ENCODE measurements around the gene LMF1.

GRCh38 chr16:1005286-1005685 lies 34.5 kb upstream of the LMF1 start:
- TF ChIP-seq CTCF (IDR thresholded peaks at IDR 0.05): no peak
- no peak for TF ChIP-seq POLR2A (IDR thresholded peaks at IDR 0.05)
